OCI-LY7 (cell line): ENCODE results near the gene CCSER2. TPM values are rescaled to one million over a fixed set of nuclear protein-coding genes. Genes with fewer than 3 reads are reported as not detected.

ENCODE experiments used
- BruUV-seq: library from RNA; stranded (reverse); fragments of 400-500 nt; replicated peaks from 2 replicates; lab custom pipeline; 2021; lab: Mats Ljungman, UMichigan
- CTCF ChIA-PET: fragments of 300-600 bp; sonication (Branson Sonifier 250); formaldehyde crosslinking; loops from one replicate; lab custom pipeline; 2022; ENCODE audit warnings: antibody characterized with exemption; ENCODE audit not compliant: unreplicated experiment; lab: Charles Lee
- POLR2A ChIA-PET: fragments of 300-600 bp; sonication (Branson Sonifier 250); formaldehyde crosslinking; loops from one replicate; lab custom pipeline; 2022; ENCODE audit warnings: antibody characterized with exemption; lab: Charles Lee
- DNase-seq: peaks from one replicate; pipeline ENCODE4 v3.0.0-alpha.2; 2015; ENCODE audit warnings: low spot score
- H2AFZ ChIP-seq: fragments of 200-600 bp; sonication (generic), shearing (Covaris generic); 2 replicates; pipeline ENCODE4 v1.6.1; 2014; ENCODE audit warnings: mild to moderate bottlenecking, antibody characterized with exemption, low read length, moderate library complexity
- H3K27ac ChIP-seq: fragments of 200-600 bp; sonication (generic); 2 replicates; pipeline ENCODE4 v1.5.1; 2014; ENCODE audit warnings: mixed run types, low read depth, mild to moderate bottlenecking, moderate library complexity, low read length, inconsistent platforms; ENCODE audit not compliant: poor library complexity, severe bottlenecking
- H3K36me3 ChIP-seq: fragments of 200-600 bp; sonication (generic); 2 replicates; pipeline ENCODE4 v1.6.1; 2014; ENCODE audit warnings: mild to moderate bottlenecking, antibody characterized with exemption, low read length, moderate library complexity, mixed read lengths; ENCODE audit not compliant: insufficient read depth
- H3K4me1 ChIP-seq: fragments of 200-600 bp; sonication (generic); 2 replicates; pipeline ENCODE4 v1.5.1; 2014; ENCODE audit warnings: mild to moderate bottlenecking, low read length; ENCODE audit not compliant: insufficient read depth, poor library complexity, severe bottlenecking
- H3K4me2 ChIP-seq: fragments of 200-600 bp; sonication (generic); 2 replicates; pipeline ENCODE4 v1.6.1; 2014; ENCODE audit warnings: mild to moderate bottlenecking, low read length
- H3K4me3 ChIP-seq: fragments of 200-600 bp; sonication (generic); 2 replicates; pipeline ENCODE4 v1.5.1; 2014; ENCODE audit warnings: mild to moderate bottlenecking, low read depth, low read length; ENCODE audit not compliant: poor library complexity, severe bottlenecking
- H3K79me2 ChIP-seq: fragments of 200-600 bp; sonication (generic); 2 replicates; pipeline ENCODE4 v1.6.1; 2016; ENCODE audit warnings: low read depth, mild to moderate bottlenecking, low read length, moderate library complexity, mixed read lengths; ENCODE audit not compliant: insufficient read depth
- H3K9me2 ChIP-seq: fragments of 200-600 bp; sonication (generic); 2 replicates; pipeline ENCODE4 v1.6.1; 2016; ENCODE audit warnings: mild to moderate bottlenecking, low read length, mixed read lengths; ENCODE audit not compliant: insufficient read depth
- H3K9me3 ChIP-seq: fragments of 200-600 bp; sonication (generic); 2 replicates; pipeline ENCODE4 v1.6.1; 2014; ENCODE audit warnings: mild to moderate bottlenecking, mixed run types, low read length, mixed read lengths
- H4K20me1 ChIP-seq: fragments of 200-600 bp; sonication (generic); 2 replicates; pipeline ENCODE4 v1.6.1; 2014; ENCODE audit warnings: mild to moderate bottlenecking, antibody characterized with exemption, low read length, moderate library complexity, mixed read lengths; ENCODE audit not compliant: insufficient read depth
- CTCF ChIP-seq: fragments of 200-600 bp; sonication (generic); conservative IDR thresholded peaks from 2 replicates; pipeline ENCODE4 v1.5.1; 2014; ENCODE audit warnings: mild to moderate bottlenecking, antibody characterized with exemption, low read length, moderate library complexity, mixed read lengths
- EZH2phosphoT487 ChIP-seq: fragments of 200-600 bp; sonication (generic); IDR thresholded peaks from 2 replicates; pipeline ENCODE4 v1.6.1; 2018; ENCODE audit warnings: low read depth, borderline replicate concordance, mild to moderate bottlenecking, mixed run types, antibody characterized with exemption, low read length, moderate library complexity, mixed read lengths
- intact Hi-C: fragments of 100-400 bp; cut with micrococcal nuclease; formaldehyde crosslinking; loops from one replicate; pipeline ENCODE4 v1.10.0; 2022; ENCODE audit not compliant: unreplicated experiment
- total RNA-seq, 2 experiments: library from RNA; depleted of rRNA in 1 of 2; stranded (reverse); fragments of >200 nt in 1 of 2; shearing (Covaris generic) in 1 of 2; gene quantifications; 2 replicates each; pipeline ENCODE4 v1.2.3, GENCODE V29; 2014 to 2022

The CCSER2 gene
- total RNA-seq, 2 experiments from 2014 or later = 15.9 to 30.1 TPM

GRCh38 chr10:84424731-84425167 lies 96.4 kb downstream of the CCSER2 start:
- no peaks in the 10 kb centered on the region for H4K20me1 ChIP-seq
- ChIA-PET POLR2A (interaction anchor here (1.1 to 1.4 kb wide), 3 partner anchors 12 to 106 kb away, joined by 3 to 4 read pairs (median 3); no protein-coding TSS in a partner anchor), CTCF (no interaction called here)
- no peaks in the 10 kb centered on the region for H3K4me1 ChIP-seq
- DNase-seq = no peak
- no peak overlapping the region for H3K4me3 ChIP-seq
- TF ChIP-seq CTCF (no peak), EZH2phosphoT487 (no peak)
- H3K36me3 ChIP-seq = no peaks in the 10 kb centered on the region
- H2AFZ ChIP-seq = no peak overlapping the region
- intact Hi-C loops = loop anchor here (10.0 kb wide), 1 partner anchor 160 kb away; no protein-coding TSS in a partner anchor
- no peaks in the 10 kb centered on the region for H3K9me2 ChIP-seq
- H3K79me2 ChIP-seq = no peaks in the 10 kb centered on the region
- no peak overlapping the region for H3K4me2 ChIP-seq
- H3K27ac ChIP-seq = no peak overlapping the region
- BruUV-seq = no TSS peak
- H3K9me3 ChIP-seq = no peaks in the 10 kb centered on the region

- intact Hi-C loops = loop anchor here (10.0 kb wide), 1 partner anchor 163 kb away; no protein-coding TSS in a partner anchor
These were observed 99.7 kb downstream of the CCSER2 start for GRCh38 chr10:84427903-84428650.

More at GRCh38 chr10:84427903-84428650, 99.7 kb downstream of the CCSER2 start:
- H3K79me2 ChIP-seq = no peaks in the 10 kb centered on the region
- no peaks in the 10 kb centered on the region for H4K20me1 ChIP-seq
- H2AFZ ChIP-seq = no peak overlapping the region
- CTCF ChIA-PET = interaction anchor here (0.5 kb wide), 1 partner anchor 713 kb away, joined by 3 read pairs; no protein-coding TSS in a partner anchor
- H3K4me3 ChIP-seq = no peak overlapping the region
- H3K9me3 ChIP-seq = no peaks in the 10 kb centered on the region
- no peaks in the 10 kb centered on the region for H3K36me3 ChIP-seq
- DNase-seq = no peak
- TF ChIP-seq CTCF (no peak), EZH2phosphoT487 (no peak)
- no peaks in the 10 kb centered on the region for H3K9me2 ChIP-seq
- H3K27ac ChIP-seq = no peak overlapping the region
- no TSS peak for BruUV-seq
- POLR2A ChIA-PET = interaction anchor here (0.6 to 1.0 kb wide), 2 partner anchors 15 to 23 kb away, joined by 3 to 4 read pairs; no protein-coding TSS in a partner anchor
- no peak overlapping the region for H3K4me2 ChIP-seq
- peaks cover 4% of the 10 kb centered on the region for H3K4me1 ChIP-seq
